GM23338 (cell line): ENCODE measurements around the gene PLAAT5. TPM values are rescaled to one million over a fixed set of nuclear protein-coding genes. Genes with fewer than 3 reads are reported as not detected.

Experiments
- ATAC-seq: fragments of 200-7000 bp; cut with Tn5 transposase; 3 replicates; pipeline ENCODE4 v1.9.1; 2020
- DNase-seq: peaks from one replicate; pipeline ENCODE4 v3.0.0-alpha.2; 2015; ENCODE audit warnings: low spot score
- H2AFZ ChIP-seq: fragments of 200-600 bp; sonication (generic); 2 replicates; pipeline ENCODE4 v1.8.0; 2016; ENCODE audit warnings: antibody characterized with exemption, mild to moderate bottlenecking, moderate library complexity
- H3F3A ChIP-seq: fragments of 200-600 bp; sonication (generic); replicated peaks from 2 replicates; pipeline ENCODE4 v1.8.0; 2017; ENCODE audit warnings: antibody characterized with exemption, mixed run types, low read depth
- H3K27ac ChIP-seq: fragments of 200-600 bp; sonication (generic); 2 replicates; pipeline ENCODE4 v1.6.1; 2016; ENCODE audit warnings: low read depth
- H3K27me3 ChIP-seq: fragments of 200-600 bp; sonication (generic); 2 replicates; pipeline ENCODE4 v1.8.0; 2016; ENCODE audit warnings: mild to moderate bottlenecking, mixed run types, moderate library complexity; ENCODE audit not compliant: insufficient read depth
- H3K36me3 ChIP-seq: fragments of 200-600 bp; sonication (generic); 2 replicates; pipeline ENCODE4 v1.8.0; 2016; ENCODE audit warnings: mild to moderate bottlenecking; ENCODE audit not compliant: insufficient read depth
- H3K4me1 ChIP-seq: fragments of 200-600 bp; sonication (generic); 2 replicates; pipeline ENCODE4 v1.8.0; 2016; ENCODE audit warnings: mild to moderate bottlenecking, moderate library complexity; ENCODE audit not compliant: insufficient read depth
- H3K4me2 ChIP-seq: fragments of 200-600 bp; sonication (generic); 2 replicates; pipeline ENCODE4 v1.7.1; 2017; ENCODE audit warnings: mixed run types
- H3K4me3 ChIP-seq: fragments of 200-600 bp; sonication (generic); 2 replicates; pipeline ENCODE4 v1.6.1; 2016; ENCODE audit warnings: mixed run types
- H3K79me2 ChIP-seq: fragments of 200-600 bp; sonication (generic); replicated peaks from 2 replicates; pipeline ENCODE4 v1.8.0; 2017; ENCODE audit warnings: mild to moderate bottlenecking; ENCODE audit not compliant: insufficient read depth
- H3K9me2 ChIP-seq: fragments of 200-600 bp; sonication (generic); 2 replicates; pipeline ENCODE4 v1.8.0; 2017; ENCODE audit not compliant: insufficient read depth
- H4K20me1 ChIP-seq: fragments of 200-600 bp; sonication (generic); replicated peaks from 2 replicates; pipeline ENCODE4 v1.8.0; 2017; ENCODE audit warnings: mild to moderate bottlenecking; ENCODE audit not compliant: insufficient read depth
- H3K27ac Mint-ChIP-seq: 2 replicates; pipeline ENCODE4 v1.8.0; 2020; ENCODE audit warnings: inconsistent platforms, mild to moderate bottlenecking, moderate library complexity, mixed read lengths
- H3K27me3 Mint-ChIP-seq: 3 replicates; pipeline ENCODE4 v1.8.0; 2022; ENCODE audit warnings: low read depth, mild to moderate bottlenecking, moderate library complexity, mixed read lengths, inconsistent platforms; ENCODE audit not compliant: insufficient read depth, poor library complexity
- H3K36me3 Mint-ChIP-seq: 3 replicates; pipeline ENCODE4 v1.8.0; 2021; ENCODE audit warnings: low read depth, mild to moderate bottlenecking, inconsistent platforms, moderate library complexity, mixed read lengths
- H3K4me1 Mint-ChIP-seq: 3 replicates; pipeline ENCODE4 v1.8.0; 2020; ENCODE audit warnings: mild to moderate bottlenecking, inconsistent platforms, mixed read lengths
- H3K4me3 Mint-ChIP-seq: 3 replicates; pipeline ENCODE4 v1.8.0; 2021; ENCODE audit warnings: moderate library complexity, mild to moderate bottlenecking, inconsistent platforms, mixed read lengths
- H3K9me3 Mint-ChIP-seq: 3 replicates; pipeline ENCODE4 v1.8.0; 2020; ENCODE audit warnings: moderate library complexity, mild to moderate bottlenecking, inconsistent platforms, mixed read lengths
- CREB1 ChIP-seq: fragments of 250-450 bp; sonication (Bioruptor Pico); IDR thresholded peaks from 2 replicates; pipeline ENCODE4 v1.5.0; 2020; ENCODE audit warnings: low read depth, mild to moderate bottlenecking, moderate library complexity
- ETS1 ChIP-seq: IDR thresholded peaks from 2 replicates; pipeline ENCODE4 v1.6.1; 2016; ENCODE audit warnings: antibody characterized with exemption
- EZH2 ChIP-seq: fragments of 200-600 bp; sonication (generic); IDR thresholded peaks from one replicate; pipeline ENCODE4 v1.8.0; 2017; ENCODE audit warnings: antibody characterized with exemption, mild to moderate bottlenecking, low read depth; ENCODE audit not compliant: unreplicated experiment
- EZH2phosphoT487 ChIP-seq: fragments of 200-600 bp; sonication (generic); IDR thresholded peaks from one replicate; pipeline ENCODE4 v1.8.1; 2018; ENCODE audit warnings: antibody characterized with exemption; ENCODE audit not compliant: unreplicated experiment
- JUNB ChIP-seq: IDR thresholded peaks from one replicate; pipeline ENCODE4 v1.6.1; 2016; ENCODE audit warnings: antibody characterized with exemption; ENCODE audit not compliant: unreplicated experiment
- NANOG ChIP-seq: IDR thresholded peaks from 2 replicates; pipeline ENCODE4 v1.6.1; 2016; ENCODE audit warnings: antibody characterized with exemption, borderline replicate concordance
- POLR2AphosphoS5 ChIP-seq: IDR thresholded peaks from 2 replicates; pipeline ENCODE4 v1.6.1; 2016; ENCODE audit warnings: antibody characterized with exemption, low read depth
- REST ChIP-seq: IDR thresholded peaks from one replicate; pipeline ENCODE4 v1.6.1; 2018; ENCODE audit warnings: antibody characterized with exemption; ENCODE audit not compliant: unreplicated experiment
- STAT1 ChIP-seq: IDR thresholded peaks from one replicate; pipeline ENCODE4 v1.6.1; 2016; ENCODE audit warnings: antibody characterized with exemption; ENCODE audit not compliant: unreplicated experiment
- ZNF114 ChIP-seq: fragments of 250-450 bp; sonication (Bioruptor Pico); IDR thresholded peaks from 2 replicates; pipeline ENCODE4 v1.5.0; 2020; ENCODE audit warnings: mild to moderate bottlenecking, moderate library complexity
- ZNF331 ChIP-seq: fragments of 250-450 bp; sonication (Bioruptor Pico); IDR thresholded peaks from 2 replicates; pipeline ENCODE4 v1.5.0; 2020; ENCODE audit warnings: low read depth, mild to moderate bottlenecking, moderate library complexity
- ZNF462 ChIP-seq: fragments of 250-450 bp; sonication (Bioruptor Pico); IDR thresholded peaks from 2 replicates; pipeline ENCODE4 v1.5.0; 2020; ENCODE audit warnings: mild to moderate bottlenecking, moderate library complexity
- polyA plus RNA-seq: library from polyadenylated mRNA; unstranded; fragments of >200 nt; fragmentation: Nextera tagmentation; extraction: Ambion mirVana; gene quantifications from 2 replicates; pipeline ENCODE4 v1.2.1, GENCODE V29; 2016
- total RNA-seq: library from RNA; depleted of rRNA; stranded (reverse); fragments of >200 nt; shearing (Covaris generic); gene quantifications from 2 replicates; pipeline ENCODE4 v1.2.3, GENCODE V29; 2014
- TF ChIP-seq, protein P1 (sequence below), 2 experiments: fragments of 200-600 bp in 1 of 2; sonication (generic) in 1 of 2; conservative IDR thresholded peaks; 2 replicates each; pipeline versions ENCODE4 v1.5.1 to v1.6.1; 2016 to 2017; ENCODE audit warnings: antibody characterized with exemption in 2 of 2, low read depth in 2 of 2, mild to moderate bottlenecking in 2 of 2, moderate library complexity in 1 of 2

Gene PLAAT5
- total and polyA plus RNA-seq, 2 experiments from 2014 or later: 7.7 to 11.6 TPM

DNA sequence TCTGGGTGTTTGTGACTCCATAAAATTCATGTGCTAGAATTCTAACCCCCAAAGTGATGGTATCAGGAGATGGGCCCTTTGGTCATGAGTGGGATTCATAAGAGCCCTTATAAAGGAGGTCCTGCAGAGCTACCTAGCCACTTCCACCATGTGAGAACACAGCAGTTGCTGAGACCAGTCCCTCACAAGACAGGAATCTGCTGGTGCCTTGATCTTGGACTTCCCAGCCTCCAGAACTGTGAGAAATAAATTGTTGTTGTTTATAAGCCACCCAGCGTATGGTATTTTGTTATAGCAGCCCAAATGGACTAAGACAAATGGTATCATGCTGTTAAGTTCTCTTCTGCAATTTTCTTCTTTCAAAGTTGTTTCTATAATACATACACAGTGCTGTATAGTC, 1.5 kb upstream of the PLAAT5 start:
- DNase-seq (no peak), ATAC-seq (no peak)
- Histone ChIP-seq H3K9me2 (no peaks in the 10 kb centered on the region), H2AFZ (no peak overlapping the region), H3K4me3 (0 out of 2 replicates have a peak overlapping the region, but pooled peaks have one; percentile 75), H4K20me1 (no peaks in the 10 kb centered on the region), H3K4me2 (peak overlapping the region; percentile 86; the same call in 1 of the 2 replicates), H3F3A (peaks cover 13% of the 10 kb centered on the region; the same call in 1 of the 2 replicates), H3K36me3 (no peaks in the 10 kb centered on the region), H3K27ac (no peak overlapping the region), H3K27me3 (peaks cover 7% of the 10 kb centered on the region; the same call in 1 of the 2 replicates), H3K4me1 (peaks cover 35% of the 10 kb centered on the region), H3K79me2 (no peaks in the 10 kb centered on the region)
- H3K9me3 Mint-ChIP-seq: peaks cover 14% of the 10 kb centered on the region; the same call in 2 of the 3 replicates
- no peak overlapping the region for H3K27ac Mint-ChIP-seq
- H3K27me3 Mint-ChIP-seq: peaks cover 24% of the 10 kb centered on the region
- H3K4me3 Mint-ChIP-seq: no peak overlapping the region; the same call in 2 of the 3 replicates
- TF ChIP-seq POLR2AphosphoS5 (no peak), STAT1 (no peak), ZNF462 (CRISPR knock-in tag) (no peak), CREB1 (CRISPR knock-in tag) (no peak), ZNF114 (CRISPR knock-in tag) (no peak), NANOG (no peak), EZH2phosphoT487 (no peak), JUNB (no peak), ETS1 (no peak), ZNF331 (CRISPR knock-in tag) (no peak), EZH2 (no peak), REST (no peak)
- TF ChIP-seq, protein P1, sequence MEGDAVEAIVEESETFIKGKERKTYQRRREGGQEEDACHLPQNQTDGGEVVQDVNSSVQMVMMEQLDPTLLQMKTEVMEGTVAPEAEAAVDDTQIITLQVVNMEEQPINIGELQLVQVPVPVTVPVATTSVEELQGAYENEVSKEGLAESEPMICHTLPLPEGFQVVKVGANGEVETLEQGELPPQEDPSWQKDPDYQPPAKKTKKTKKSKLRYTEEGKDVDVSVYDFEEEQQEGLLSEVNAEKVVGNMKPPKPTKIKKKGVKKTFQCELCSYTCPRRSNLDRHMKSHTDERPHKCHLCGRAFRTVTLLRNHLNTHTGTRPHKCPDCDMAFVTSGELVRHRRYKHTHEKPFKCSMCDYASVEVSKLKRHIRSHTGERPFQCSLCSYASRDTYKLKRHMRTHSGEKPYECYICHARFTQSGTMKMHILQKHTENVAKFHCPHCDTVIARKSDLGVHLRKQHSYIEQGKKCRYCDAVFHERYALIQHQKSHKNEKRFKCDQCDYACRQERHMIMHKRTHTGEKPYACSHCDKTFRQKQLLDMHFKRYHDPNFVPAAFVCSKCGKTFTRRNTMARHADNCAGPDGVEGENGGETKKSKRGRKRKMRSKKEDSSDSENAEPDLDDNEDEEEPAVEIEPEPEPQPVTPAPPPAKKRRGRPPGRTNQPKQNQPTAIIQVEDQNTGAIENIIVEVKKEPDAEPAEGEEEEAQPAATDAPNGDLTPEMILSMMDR (conservative IDR thresholded peaks at IDR 0.05; ENCODE audit: low read depth in 2 of 2): no peak
- peaks cover 13% of the 10 kb centered on the region for H3K36me3 Mint-ChIP-seq
- peaks cover 17% of the 10 kb centered on the region for H3K4me1 Mint-ChIP-seq
